HG02884 (cell line): ENCODE data around the gene SLC5A12.

Experiments used
- ATAC-seq: cut with Tn5 transposase; IDR thresholded peaks from one replicate; pipeline ENCODE4 v1.9.1; 2021; ENCODE audit warnings: mild to moderate bottlenecking, moderate library complexity; ENCODE audit not compliant: unreplicated experiment

SLC5A12 gene

GRCh38 chr11:26726960-26727359 lies 5.1 kb upstream of the SLC5A12 start:
- ATAC-seq = no peak

GRCh38 chr11:26719998-26720397 lies 1.9 kb downstream of the SLC5A12 start:
- no peak for ATAC-seq

DNA sequence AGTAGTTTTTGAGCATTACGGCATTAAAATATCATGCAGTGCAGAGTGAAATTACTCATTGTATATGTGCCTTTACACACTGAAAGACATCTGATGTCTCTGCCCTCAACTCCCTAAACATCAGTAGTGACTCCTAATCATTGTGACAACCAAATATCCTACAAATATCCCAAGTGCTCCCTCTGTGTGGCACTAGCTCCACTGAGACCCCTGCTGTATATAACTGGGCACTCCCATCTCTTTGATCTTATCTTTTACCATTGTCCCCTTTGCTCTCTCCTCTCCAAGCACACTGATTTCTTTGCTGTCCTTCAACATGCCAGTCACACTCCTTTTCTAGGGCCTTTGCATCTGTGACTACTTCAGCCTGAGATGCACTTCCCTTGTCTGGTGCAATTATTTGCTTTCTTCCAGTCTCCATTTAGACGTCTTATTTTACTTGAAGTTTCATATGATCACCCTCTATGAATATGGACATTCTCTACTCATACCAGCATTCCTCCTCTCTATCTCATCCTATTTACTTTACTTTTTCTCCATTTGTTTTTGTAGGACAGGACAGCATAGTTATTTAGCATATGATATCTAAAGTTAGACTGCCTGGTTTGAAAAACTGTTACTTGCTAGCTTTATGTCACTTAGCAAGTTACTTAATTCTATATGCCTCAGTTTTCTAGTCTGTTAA lies 2.4 kb downstream of the SLC5A12 start:
- ATAC-seq = no peak

- ATAC-seq = no peak
Observed at GRCh38 chr11:26717771-26718170, 4.1 kb downstream of the SLC5A12 start.

DNA sequence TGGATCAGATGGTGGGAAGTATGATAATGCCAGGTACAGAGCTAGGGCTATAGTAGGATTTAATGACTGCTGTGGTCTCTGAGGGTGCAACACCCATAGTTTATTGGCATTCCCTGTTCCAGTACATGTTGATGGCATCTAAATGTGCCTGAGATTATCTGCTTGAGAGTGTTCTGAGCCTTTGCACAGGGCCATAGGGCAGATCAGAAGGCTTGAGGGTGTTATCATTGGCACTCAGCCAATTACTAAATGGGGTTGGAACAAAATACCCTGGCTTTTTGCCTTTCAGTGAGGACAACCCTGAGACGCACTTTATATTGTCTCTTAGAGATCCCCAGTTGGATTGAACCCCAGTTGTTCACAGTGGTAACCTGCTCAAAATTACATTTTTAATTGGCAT lies 6.7 kb downstream of the SLC5A12 start:
- ATAC-seq = no peak

- no peak for ATAC-seq
Observed at GRCh38 chr11:26712497-26712896, 9.4 kb downstream of the SLC5A12 start.

- ATAC-seq = no peak
Observed at GRCh38 chr11:26710489-26710888, 11.4 kb downstream of the SLC5A12 start.

DNA sequence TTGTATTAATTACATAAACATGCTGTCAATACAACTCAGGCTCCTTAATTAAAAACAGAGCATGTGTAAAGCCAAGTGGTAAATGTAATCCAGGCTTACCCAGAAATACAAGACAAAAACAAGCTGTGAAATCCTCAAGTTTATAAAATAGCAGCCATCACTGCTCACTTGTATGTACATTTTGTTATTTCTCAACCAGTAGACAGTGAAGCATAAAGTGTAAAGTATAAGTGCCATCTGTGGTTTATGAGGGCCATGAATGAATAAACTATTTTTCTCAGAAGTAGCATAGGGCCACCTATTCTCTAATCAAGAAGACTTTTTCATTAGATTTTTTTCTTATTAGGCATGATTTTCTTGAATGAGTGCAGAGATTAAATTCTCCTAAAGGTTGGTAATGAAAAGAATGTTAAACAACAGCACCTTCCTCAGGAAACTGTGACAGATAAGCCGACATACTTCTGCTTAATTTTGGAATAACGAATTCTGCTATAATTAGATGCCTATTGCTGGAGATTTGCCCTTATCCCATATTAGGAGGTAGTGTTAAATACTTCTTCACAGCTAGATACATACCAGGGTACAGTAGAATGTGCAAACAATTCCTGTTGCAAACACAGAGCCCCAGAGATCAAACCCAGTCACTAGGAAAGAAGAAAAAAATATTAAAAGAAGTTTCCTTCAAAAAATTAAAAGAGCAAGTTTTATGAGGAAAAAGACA lies 13.0 kb downstream of the SLC5A12 start:
- no peak for ATAC-seq

DNA sequence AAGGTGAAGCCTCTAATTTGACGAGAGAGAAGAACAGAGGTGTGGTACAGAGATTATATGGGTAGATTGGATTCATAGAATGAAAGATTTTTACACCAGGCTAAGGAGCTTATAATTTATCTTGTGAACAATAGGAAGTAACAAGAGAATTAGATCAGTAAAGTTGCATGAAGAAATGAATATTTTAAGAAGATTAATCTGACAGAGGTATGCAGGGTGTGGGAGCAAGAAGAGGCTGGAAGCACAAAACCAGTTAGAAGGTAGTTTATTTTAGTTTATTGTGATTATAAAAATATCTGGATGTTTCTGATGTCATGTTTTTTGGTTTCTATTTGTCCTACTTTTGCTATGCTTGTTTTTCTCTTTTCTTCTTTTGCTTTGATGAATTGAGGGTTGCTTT lies 15.7 kb downstream of the SLC5A12 start:
- no peak for ATAC-seq

- ATAC-seq = no peak
Observed at GRCh38 chr11:26704249-26704648, 17.6 kb downstream of the SLC5A12 start.

- no peak for ATAC-seq
Observed at GRCh38 chr11:26703411-26704191, 18.3 kb downstream of the SLC5A12 start.

DNA sequence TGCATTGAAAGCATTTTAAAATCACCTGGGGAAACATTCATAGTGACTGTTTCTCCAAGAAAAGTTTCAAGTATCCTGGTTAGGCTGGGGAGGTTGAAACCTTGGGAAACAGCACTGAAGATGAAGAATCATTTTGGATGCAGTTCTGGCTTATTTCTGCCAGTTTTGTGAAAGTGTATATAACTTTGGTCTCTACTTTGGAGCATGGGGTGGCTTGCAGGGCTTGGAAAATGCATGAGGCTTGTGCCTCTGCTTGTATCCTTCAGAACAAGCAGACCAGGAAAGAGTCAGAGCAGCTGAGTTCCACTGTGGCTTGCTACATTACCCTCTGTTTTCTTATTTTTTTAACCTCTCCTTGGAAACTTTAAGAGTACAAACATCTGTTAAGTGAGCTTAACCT lies 19.5 kb downstream of the SLC5A12 start:
- no peak for ATAC-seq

DNA sequence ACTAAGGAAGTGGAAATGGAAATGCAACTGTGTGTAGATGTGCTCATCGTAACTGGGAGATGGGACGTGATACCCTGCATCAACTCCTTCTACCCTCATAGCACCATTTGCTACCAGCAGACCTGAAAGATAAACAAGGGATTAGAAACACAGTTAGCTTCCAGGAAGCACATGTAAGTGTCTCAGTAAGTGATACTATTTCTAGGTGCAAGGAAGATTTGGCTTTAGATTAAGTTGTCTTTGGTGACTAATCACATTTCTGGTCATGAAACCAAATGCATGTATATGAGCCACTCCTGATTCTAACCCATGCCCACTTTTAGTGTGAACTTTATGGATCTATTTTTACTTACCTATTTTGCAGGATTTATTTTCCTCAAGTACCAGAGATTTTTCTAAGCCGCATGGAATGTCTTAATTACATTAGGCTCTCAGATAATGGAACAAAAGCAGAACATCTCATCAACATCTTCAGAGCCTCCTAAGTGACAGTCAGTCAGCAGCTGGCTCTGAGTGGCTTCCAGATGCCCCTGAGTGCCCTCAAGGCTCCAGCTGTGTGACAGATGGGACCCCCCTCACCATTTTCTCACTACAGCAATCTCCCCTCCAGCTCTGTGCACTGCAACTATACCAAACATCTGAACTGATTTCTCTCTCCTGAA lies 21.2 kb downstream of the SLC5A12 start:
- ATAC-seq = no peak

DNA sequence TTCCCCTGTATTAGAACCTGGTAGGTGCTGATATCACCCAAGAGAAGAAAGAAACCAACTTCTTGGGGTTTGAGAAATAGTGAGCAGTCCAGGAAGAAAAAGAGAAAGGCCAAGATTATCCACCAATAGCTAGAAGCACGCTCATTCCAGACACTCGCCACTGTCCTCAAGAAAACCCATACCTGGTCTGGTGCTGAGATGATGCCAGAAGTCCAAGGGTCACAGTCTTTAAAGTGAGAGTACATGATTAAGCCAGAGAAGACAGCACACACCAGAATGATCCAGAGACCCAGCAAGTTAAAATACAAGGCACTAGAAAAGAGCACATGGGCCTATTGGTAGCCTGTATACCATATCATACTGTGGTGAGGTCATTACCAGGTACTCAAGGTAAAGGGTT lies 23.6 kb downstream of the SLC5A12 start:
- ATAC-seq = no peak

DNA sequence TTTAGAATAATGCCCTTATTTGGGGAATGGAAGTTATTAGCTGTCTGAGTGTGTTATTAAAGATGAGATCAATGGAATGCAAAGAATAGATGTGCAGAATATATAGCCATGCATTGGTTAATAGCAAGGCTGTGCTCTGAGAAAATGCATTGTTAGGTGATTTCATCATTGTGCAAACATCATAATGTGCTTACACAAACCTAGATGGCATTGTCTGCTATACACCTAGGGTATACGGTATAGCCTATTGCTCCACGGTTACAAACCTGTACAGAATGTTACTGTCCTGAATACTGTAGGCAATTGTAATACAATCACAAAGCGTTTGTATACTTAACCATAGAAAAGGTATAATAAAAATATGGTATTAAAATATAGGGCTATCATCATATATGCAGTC lies 25.5 kb downstream of the SLC5A12 start:
- no peak for ATAC-seq

- no peak for ATAC-seq
Observed at GRCh38 chr11:26688701-26689100, 33.2 kb downstream of the SLC5A12 start.

GRCh38 chr11:26687351-26687750 lies 34.5 kb downstream of the SLC5A12 start:
- ATAC-seq = no peak

- ATAC-seq = no peak
Observed at GRCh38 chr11:26677566-26677965, 44.3 kb downstream of the SLC5A12 start.

GRCh38 chr11:26676641-26677040 lies 45.2 kb downstream of the SLC5A12 start:
- no peak for ATAC-seq

GRCh38 chr11:26675233-26675928 lies 46.5 kb downstream of the SLC5A12 start:
- ATAC-seq = no peak

- ATAC-seq = no peak
Observed at GRCh38 chr11:26665946-26666345, 55.9 kb downstream of the SLC5A12 start.
